Measurements from ENCODE around the gene PRKD1. TPM values are rescaled to one million over a fixed set of nuclear protein-coding genes. Genes with fewer than 3 reads are reported as not detected.

PRKD1 gene
- total RNA-seq, 1 donor from 2014 or later, result 11.8 TPM

DNA sequence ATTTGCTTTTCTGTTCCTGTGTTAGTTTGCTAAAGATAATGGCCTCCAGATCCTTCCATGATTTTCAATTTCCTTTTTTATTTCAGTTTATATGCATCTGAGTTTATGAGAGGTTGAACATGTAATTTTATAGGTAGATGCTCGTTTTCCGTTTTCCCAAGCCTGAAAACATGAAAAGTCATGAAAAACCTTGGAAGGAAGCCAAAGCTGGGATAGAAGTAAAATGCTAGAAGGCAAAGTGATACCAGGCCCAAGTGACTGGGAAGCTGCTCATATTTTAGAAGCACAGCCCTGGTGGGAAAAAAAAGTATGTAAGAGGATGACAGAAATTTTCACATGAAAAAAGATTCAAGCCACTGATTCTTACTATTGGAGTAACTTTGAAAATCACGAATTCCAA, 290.8 kb downstream of the PRKD1 start:
- Histone ChIP-seq H3K27me3 (no peaks in the 10 kb centered on the region), H3K9me3 (no peaks in the 10 kb centered on the region), H3K27ac (no peak overlapping the region), H3K4me1 (peaks cover 5% of the 10 kb centered on the region), H3K36me3 (no peaks in the 10 kb centered on the region), H3K4me3 (no peak overlapping the region)
- TF ChIP-seq, protein P1, sequence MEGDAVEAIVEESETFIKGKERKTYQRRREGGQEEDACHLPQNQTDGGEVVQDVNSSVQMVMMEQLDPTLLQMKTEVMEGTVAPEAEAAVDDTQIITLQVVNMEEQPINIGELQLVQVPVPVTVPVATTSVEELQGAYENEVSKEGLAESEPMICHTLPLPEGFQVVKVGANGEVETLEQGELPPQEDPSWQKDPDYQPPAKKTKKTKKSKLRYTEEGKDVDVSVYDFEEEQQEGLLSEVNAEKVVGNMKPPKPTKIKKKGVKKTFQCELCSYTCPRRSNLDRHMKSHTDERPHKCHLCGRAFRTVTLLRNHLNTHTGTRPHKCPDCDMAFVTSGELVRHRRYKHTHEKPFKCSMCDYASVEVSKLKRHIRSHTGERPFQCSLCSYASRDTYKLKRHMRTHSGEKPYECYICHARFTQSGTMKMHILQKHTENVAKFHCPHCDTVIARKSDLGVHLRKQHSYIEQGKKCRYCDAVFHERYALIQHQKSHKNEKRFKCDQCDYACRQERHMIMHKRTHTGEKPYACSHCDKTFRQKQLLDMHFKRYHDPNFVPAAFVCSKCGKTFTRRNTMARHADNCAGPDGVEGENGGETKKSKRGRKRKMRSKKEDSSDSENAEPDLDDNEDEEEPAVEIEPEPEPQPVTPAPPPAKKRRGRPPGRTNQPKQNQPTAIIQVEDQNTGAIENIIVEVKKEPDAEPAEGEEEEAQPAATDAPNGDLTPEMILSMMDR (IDR thresholded peaks at IDR 0.05), result no peak
- TF ChIP-seq POLR2AphosphoS5 (IDR thresholded peaks at IDR 0.05; ENCODE audit: insufficient read depth in 1 of 2, low read depth in 1 of 2), result no peak
- intact Hi-C loops (cut with DNase I), result no loop called here
- DNase-seq (ENCODE audit: extremely low spot score in 2 of 2), result no peak

DNA sequence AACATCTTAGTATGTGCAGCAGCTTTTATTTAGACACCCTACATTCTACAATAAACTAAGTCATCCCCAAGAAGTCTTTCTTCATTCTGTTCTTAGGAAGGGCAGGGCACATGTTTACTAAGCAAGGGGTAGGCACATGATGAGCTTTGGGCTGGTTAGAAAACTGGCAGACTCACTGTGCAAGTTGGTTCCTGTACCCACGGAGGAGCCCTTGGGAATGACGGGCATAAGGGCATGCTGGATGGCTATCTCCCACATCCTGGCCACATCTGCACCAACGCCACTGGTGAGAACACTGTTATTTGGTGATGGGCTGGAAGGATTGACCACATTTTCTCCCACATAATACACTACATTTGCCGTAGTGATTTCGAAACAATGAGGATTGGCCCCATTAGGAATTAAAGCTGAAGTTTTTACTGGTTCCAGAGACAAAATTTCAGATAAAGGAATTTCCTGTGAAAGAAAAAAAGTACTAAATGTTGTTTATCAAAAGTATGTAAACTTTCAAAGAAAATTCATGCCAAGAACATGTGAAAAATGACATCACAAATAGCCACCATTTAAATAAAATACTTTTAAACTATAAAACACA, 297.0 kb downstream of the PRKD1 start:
- Histone ChIP-seq H3K4me1 (no peaks in the 10 kb centered on the region), H3K9me3 (no peaks in the 10 kb centered on the region), H3K27ac (no peak overlapping the region), H3K4me3 (no peak overlapping the region), H3K27me3 (no peaks in the 10 kb centered on the region), H3K36me3 (no peaks in the 10 kb centered on the region)
- TF ChIP-seq, protein P1 (IDR thresholded peaks at IDR 0.05), result no peak
- TF ChIP-seq POLR2A (IDR thresholded peaks at IDR 0.05), result no peak
- no peak for TF ChIP-seq POLR2AphosphoS5 (IDR thresholded peaks at IDR 0.05; ENCODE audit: insufficient read depth in 1 of 2, low read depth in 1 of 2)
- no peak for DNase-seq (ENCODE audit: extremely low spot score in 2 of 2)
- intact Hi-C loops (cut with DNase I), result no loop called here

DNA sequence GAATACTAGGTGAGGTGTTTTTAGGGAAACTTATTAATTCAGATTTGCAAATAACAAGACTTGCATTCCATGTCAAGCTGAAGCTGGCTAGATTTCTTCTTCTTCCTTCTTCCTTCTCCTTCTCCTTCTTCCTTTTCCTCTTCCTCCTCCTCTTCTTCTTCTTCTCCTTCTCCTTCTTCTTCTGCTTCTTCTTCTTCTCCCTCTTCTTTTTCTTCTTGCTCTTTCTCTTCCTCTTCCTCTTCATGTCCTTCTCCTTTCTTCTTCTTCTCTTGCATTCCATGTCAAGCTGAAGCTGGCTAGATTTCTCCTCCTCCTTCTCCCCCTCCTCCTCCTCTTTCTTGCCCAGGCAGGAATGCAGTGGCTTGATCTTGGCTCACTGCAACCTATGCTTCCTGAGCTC, 297.8 kb downstream of the PRKD1 start:
- Histone ChIP-seq H3K36me3 (no peaks in the 10 kb centered on the region), H3K4me1 (no peaks in the 10 kb centered on the region), H3K4me3 (no peak overlapping the region), H3K9me3 (no peaks in the 10 kb centered on the region), H3K27ac (no peak overlapping the region), H3K27me3 (no peaks in the 10 kb centered on the region)
- intact Hi-C loops (cut with DNase I), result no loop called here
- no peak for DNase-seq (ENCODE audit: extremely low spot score in 2 of 2)
- TF ChIP-seq POLR2A (IDR thresholded peaks at IDR 0.05) (no peak), POLR2AphosphoS5 (IDR thresholded peaks at IDR 0.05; ENCODE audit: insufficient read depth in 1 of 2, low read depth in 1 of 2) (no peak)
- TF ChIP-seq, protein P1 (IDR thresholded peaks at IDR 0.05), result no peak

DNA sequence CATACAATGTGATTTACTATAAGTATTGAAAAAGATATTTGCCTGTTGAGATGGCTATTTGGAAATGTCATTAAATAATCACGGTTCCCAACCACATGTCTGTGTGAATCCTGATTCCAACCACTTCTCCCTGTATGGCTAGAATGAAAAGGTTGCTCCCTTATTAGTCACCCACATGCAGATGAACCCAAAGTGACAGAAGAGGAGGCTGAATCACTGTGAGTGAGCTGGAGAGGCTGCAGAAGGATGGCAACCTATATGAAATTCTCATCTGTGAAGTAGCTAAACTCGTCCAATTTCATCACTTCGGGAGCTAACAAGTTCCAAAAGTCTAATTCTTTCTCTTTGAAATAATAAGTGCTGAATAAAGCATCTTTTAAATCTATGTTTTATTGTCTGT, 300.5 kb downstream of the PRKD1 start:
- Histone ChIP-seq H3K27me3 (no peaks in the 10 kb centered on the region), H3K27ac (no peak overlapping the region), H3K9me3 (no peaks in the 10 kb centered on the region), H3K36me3 (no peaks in the 10 kb centered on the region), H3K4me1 (no peaks in the 10 kb centered on the region), H3K4me3 (no peak overlapping the region)
- no peak for TF ChIP-seq POLR2A (IDR thresholded peaks at IDR 0.05)
- TF ChIP-seq POLR2AphosphoS5 (IDR thresholded peaks at IDR 0.05; ENCODE audit: insufficient read depth in 1 of 2, low read depth in 1 of 2), result no peak
- TF ChIP-seq, protein P1 (IDR thresholded peaks at IDR 0.05), result no peak
- intact Hi-C loops (cut with DNase I), result no loop called here
- no peak for DNase-seq (ENCODE audit: extremely low spot score in 2 of 2)

DNA sequence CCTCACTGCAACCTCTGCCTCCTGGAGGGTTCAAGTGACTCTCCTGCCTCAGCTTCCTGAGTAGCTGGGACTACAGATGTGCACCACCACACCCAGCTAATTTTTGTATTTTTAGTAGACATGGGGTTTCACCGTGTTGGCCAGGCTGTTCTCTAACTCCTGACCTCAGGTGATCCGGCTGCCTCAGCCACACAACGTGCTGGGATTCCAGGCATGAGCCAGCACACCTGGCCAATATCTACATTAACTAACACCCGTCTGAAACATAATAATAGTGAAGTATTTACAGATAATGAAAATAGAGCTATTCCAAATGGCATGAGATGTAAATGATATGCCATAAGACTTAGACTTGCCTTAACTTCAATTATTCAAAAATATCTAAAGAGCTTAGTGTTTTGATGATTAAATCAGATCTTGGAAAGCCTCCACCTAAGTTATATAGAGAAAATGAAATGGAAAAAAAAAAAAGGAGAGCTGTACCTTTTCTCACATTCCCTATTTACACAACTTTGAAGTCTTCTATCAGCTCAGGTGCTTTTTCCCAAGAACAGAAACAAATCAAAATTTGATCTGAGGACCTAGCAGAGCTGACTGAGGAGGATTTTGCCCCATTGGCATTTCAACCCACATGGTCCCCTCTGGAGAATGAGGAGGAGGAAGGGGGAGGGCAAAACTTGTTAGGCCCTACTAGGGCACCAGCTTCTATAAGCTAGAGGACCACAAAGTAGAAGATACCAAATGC, 309.2 kb downstream of the PRKD1 start:
- Histone ChIP-seq H3K27ac (no peak overlapping the region), H3K9me3 (no peaks in the 10 kb centered on the region), H3K36me3 (no peaks in the 10 kb centered on the region), H3K27me3 (no peaks in the 10 kb centered on the region), H3K4me1 (no peaks in the 10 kb centered on the region), H3K4me3 (no peak overlapping the region)
- no peak for DNase-seq (ENCODE audit: extremely low spot score in 2 of 2)
- intact Hi-C loops (cut with DNase I), result no loop called here
- TF ChIP-seq, protein P1 (IDR thresholded peaks at IDR 0.05), result no peak
- TF ChIP-seq POLR2A (IDR thresholded peaks at IDR 0.05) (no peak), POLR2AphosphoS5 (IDR thresholded peaks at IDR 0.05; ENCODE audit: insufficient read depth in 1 of 2, low read depth in 1 of 2) (no peak)
